Measurements from ENCODE around the gene ATG16L2. TPM values are rescaled to one million over a fixed set of nuclear protein-coding genes. Genes with fewer than 3 reads are reported as not detected.
A peak's percentile ranks its signal among the peaks of the same experiment; 100 is the strongest.

The ATG16L2 gene
- total and polyA plus RNA-seq, 2 donors (not counting 1 experiment from before 2014, with no cell fraction given): 212 to 350 TPM

- Mint-ChIP-seq H3K4me1 (peaks cover 52% of the 10 kb centered on the region), H3K27ac (peak overlapping the region; percentile 95)
- intact Hi-C loops (cut with micrococcal nuclease): loop anchor here (1.0 to 5.0 kb wide), 7 partner anchors 8 to 555 kb away; partner anchors contain the start of genes ARAP1, ATG16L2, RELT and STARD10
Measured at GRCh38 chr11:72821920-72822799, 7.9 kb downstream of the ATG16L2 start.

More at GRCh38 chr11:72821920-72822799, 7.9 kb downstream of the ATG16L2 start:
- DNase-seq: peak; percentile 90
- WGBS (ENCODE audit: insufficient coverage): 65% methylated on average over 73 of the region's 82 CpGs
- ChIA-PET CTCF (interaction anchor here (0.7 to 3.1 kb wide), 9 partner anchors 10 to 363 kb away, joined by 3 to 18 read pairs (median 4); partner anchors contain the start of gene STARD10), POLR2A (interaction anchor here (0.5 to 2.0 kb wide), 7 partner anchors 9 to 100 kb away, joined by 3 to 6 read pairs (median 4); partner anchors contain the start of gene STARD10)
- peak overlapping the region; percentile 44 for H3K9ac ChIP-seq (ENCODE audit: low read length)
- H3K4me1 ChIP-seq (ENCODE audit: control insufficient read depth in 2 of 2, insufficient read depth in 2 of 2, low read length in 2 of 2): peaks cover 16 to 33% of the 10 kb centered on the region in 2 donors
- H3K9me3 Mint-ChIP-seq (ENCODE audit: insufficient read depth): no peaks in the 10 kb centered on the region
- no peaks in the 10 kb centered on the region for H3K27me3 ChIP-seq (replicated peaks in 1 of 4; ENCODE audit: control extremely low read depth in 1 of 4, control insufficient read depth in 3 of 4, insufficient read depth in 4 of 4, low read length in 3 of 4)
- H2AFZ ChIP-seq (ENCODE audit: insufficient read depth, low read depth, low read length, poor library complexity, severe bottlenecking): no peak overlapping the region
- peak overlapping the region in 3 of 5 experiments; percentile 29 to 44 (median 43) for H3K4me3 ChIP-seq (ENCODE audit: control extremely low read depth in 1 of 5, extremely low read depth in 1 of 5, insufficient read depth in 1 of 5, low read depth in 2 of 5, low read length in 4 of 5)
- peaks cover 11% of the 10 kb centered on the region for H3K79me2 ChIP-seq (ENCODE audit: control insufficient read depth, insufficient read depth, low read length)
- peaks cover 49% of the 10 kb centered on the region for H4K20me1 ChIP-seq (ENCODE audit: control insufficient read depth, insufficient read depth, low read length, poor library complexity, severe bottlenecking)
- H3K27ac ChIP-seq (ENCODE audit: low read length in 2 of 2): peak overlapping the region; percentile 59 to 86
- no peaks in the 10 kb centered on the region for H3K27me3 Mint-ChIP-seq
- peaks cover 0 to 4% (median 0%) of the 10 kb centered on the region in 3 donors for H3K9me3 ChIP-seq (ENCODE audit: control extremely low read depth in 1 of 3, control insufficient read depth in 2 of 3, insufficient read depth in 1 of 3, low read length in 2 of 3)
- H3K4me2 ChIP-seq (replicated peaks; ENCODE audit: low read depth, low read length, poor library complexity, severe bottlenecking): peak overlapping the region; percentile 71
- peak overlapping the region; percentile 69 for H3K4me3 Mint-ChIP-seq
- H3K36me3 ChIP-seq (replicated peaks in 1 of 2; ENCODE audit: control extremely low read depth in 1 of 2, control insufficient read depth in 1 of 2, extremely low read depth in 1 of 2, insufficient read depth in 2 of 2, low read length in 1 of 2): peaks cover 0 to 75% of the 10 kb centered on the region in 2 experiments
- peak; percentile 84 for ATAC-seq (ENCODE audit: low read depth)
- TF ChIP-seq CTCF (IDR thresholded peaks at IDR 0.05) (peak; percentile 52), EZH2 (IDR thresholded peaks at IDR 0.05; ENCODE audit: borderline replicate concordance, insufficient read depth, low read depth, low read length, poor library complexity, severe bottlenecking) (no peak)
